GM12873 (cell line): ENCODE measurements around the gene GNG3.

Experiments used
- CTCF ChIP-seq: IDR thresholded peaks from 2 replicates; pipeline ENCODE4 v1.5.1; 2012; ENCODE audit warnings: low read depth, mild to moderate bottlenecking, moderate library complexity, low read length, control low read depth; ENCODE audit not compliant: insufficient read depth; ENCODE audit errors: missing control alignments

GNG3 gene

DNA sequence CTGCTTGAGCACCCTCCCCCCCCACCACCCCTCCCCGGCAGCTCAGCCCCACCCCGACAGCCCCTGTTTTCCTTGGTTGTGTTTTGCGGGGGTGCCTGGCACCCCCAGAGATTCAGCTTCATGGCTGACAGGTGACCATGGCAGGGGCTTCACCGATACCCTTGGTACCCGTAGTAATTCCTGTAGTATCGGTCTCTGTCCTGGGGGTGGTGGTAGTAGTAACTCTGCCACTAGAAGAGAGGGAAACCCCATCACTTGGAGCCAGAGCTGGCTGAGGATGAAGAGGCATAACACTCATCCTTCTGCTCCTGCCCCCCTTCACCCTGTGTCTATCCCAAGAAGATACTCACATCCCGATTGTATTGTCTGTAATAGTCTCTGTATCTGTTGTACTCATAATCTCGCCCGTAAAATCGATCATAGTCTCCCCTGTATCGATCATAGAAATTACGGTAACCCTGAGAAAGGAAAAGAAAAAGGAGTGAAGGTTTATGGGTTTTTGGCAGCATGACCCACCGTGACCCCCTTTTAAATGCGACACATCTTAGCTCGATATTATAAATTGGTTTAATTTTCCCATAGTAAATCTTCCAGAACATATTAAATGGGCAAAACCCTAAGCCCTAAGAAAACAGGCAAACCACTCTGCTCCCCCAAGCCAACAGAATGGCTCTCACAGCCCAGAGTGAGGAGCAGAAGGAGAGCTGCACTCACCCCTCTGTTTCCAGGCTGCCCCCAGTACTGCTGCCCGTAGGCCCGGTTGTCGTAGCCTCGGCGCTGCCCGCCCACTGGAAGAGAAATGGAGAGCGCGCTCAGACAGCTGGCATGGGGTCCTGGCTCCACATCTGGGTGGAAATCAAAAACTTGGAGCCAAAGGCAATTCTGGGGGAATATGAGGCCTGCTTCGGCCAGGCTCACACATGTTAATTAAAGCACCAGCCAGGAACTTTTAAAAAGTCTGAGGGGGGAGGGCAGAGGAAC, 8.0 kb downstream of the GNG3 start:
- TF ChIP-seq CTCF = no peak

GRCh38 chr11:62716206-62716605, 8.7 kb downstream of the GNG3 start:
- no peak for TF ChIP-seq CTCF

DNA sequence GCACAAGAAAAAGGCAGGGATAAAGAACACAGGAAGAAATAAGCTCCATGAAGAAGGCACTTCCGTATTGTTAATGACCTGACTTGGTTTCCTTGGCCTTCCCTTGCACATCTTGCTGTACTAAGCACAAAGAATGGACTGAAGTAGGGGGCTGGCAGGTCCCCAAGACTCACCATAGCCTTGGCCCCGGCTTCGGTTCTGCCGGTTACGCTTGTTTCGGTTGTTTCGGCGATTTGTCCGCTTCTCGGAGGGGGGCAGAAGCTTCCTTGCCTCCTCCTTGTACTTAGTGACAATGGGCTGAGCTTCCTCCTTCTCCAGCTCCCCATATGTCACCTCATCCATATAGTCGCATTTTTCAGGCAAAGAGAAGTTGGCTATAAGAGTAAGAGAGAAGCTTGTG, 9.3 kb downstream of the GNG3 start:
- no peak for TF ChIP-seq CTCF

DNA sequence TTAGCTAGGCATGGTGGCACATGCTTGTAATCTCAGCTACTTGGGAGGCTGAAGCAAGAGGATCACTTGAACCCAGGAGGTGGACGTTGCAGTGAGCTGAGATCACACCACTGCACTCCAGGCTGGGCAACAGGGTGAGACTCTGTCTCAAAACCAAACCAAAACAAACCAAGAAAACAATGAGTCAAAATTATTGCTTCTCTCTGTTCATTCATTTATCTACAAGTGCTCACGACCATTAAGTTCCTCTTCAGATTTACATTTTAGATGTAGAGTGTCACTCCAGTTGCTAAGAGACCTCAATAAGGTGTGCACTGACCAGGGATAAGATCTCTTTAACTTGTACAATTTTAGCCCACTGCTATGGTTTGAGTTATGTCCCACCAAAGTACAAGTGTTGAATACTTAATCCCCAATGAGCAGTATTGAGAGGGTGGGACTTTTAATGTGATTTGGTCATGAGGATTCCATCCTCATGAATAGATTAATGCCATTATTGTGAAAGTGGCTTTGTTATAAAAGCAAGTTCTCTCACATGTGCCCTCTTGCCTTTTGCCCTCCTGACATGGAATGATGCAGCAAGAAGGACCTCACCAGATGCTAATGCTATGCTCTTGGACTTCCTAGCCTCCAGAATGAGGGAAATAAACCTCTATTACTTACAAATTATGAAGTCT, 12.0 kb downstream of the GNG3 start:
- TF ChIP-seq CTCF = no peak

GRCh38 chr11:62721994-62722393, 14.5 kb downstream of the GNG3 start:
- no peak for TF ChIP-seq CTCF

DNA sequence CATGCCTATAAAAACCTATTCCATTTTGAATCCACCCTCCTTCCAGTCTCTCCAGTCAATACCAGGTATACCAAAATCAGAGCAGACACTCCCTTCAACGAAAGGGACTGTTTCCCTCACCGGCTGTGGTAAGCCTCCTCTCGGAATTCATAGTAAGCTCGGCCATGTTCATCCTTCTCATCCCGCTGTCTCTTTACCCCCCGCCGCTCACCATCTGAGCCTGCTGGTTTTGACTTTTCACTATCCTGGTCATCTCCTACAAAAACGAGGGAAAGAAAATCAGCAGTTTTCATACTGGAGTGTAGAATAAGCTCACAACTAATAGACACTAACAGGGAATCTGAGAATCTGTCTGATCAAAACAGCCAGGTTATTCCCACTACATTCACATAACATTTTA, 16.7 kb downstream of the GNG3 start:
- no peak for TF ChIP-seq CTCF

DNA sequence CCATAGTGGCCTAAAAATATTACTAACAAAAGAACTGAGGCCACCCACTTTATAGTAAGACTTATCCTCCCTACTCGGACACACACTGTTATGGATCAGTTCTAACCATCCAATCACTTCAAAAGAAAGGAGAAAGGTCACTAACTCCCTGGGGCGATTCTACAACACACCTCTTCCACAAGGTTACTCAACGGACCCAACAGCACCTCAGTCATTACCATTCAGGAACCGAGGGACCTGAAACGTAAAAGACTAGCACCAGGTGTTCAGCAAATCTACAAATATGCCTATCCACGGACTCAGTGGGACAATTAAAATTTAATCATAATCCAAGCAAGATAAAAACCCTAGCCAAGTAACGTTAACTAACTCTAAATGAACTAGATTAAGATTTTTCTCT, 18.2 kb downstream of the GNG3 start:
- no peak for TF ChIP-seq CTCF
